A673 (cell line): ENCODE results near the gene MAGI1.

Source experiments
- EZH2 ChIP-seq: fragments of 200-600 bp; sonication (generic); IDR thresholded peaks from 2 replicates; pipeline ENCODE4 v1.6.1; 2017; ENCODE audit warnings: borderline replicate concordance, low read depth, mild to moderate bottlenecking, mixed read lengths, antibody characterized with exemption, low read length; ENCODE audit not compliant: poor library complexity, severe bottlenecking
- TF ChIP-seq, protein P1 (sequence below): fragments of 300-800, 200-600 bp; sonication (generic); conservative IDR thresholded peaks from 2 replicates; pipeline ENCODE4 v1.5.1; 2017; ENCODE audit warnings: low read depth, mild to moderate bottlenecking, antibody characterized with exemption, low read length, moderate library complexity, mixed read lengths

DNA sequence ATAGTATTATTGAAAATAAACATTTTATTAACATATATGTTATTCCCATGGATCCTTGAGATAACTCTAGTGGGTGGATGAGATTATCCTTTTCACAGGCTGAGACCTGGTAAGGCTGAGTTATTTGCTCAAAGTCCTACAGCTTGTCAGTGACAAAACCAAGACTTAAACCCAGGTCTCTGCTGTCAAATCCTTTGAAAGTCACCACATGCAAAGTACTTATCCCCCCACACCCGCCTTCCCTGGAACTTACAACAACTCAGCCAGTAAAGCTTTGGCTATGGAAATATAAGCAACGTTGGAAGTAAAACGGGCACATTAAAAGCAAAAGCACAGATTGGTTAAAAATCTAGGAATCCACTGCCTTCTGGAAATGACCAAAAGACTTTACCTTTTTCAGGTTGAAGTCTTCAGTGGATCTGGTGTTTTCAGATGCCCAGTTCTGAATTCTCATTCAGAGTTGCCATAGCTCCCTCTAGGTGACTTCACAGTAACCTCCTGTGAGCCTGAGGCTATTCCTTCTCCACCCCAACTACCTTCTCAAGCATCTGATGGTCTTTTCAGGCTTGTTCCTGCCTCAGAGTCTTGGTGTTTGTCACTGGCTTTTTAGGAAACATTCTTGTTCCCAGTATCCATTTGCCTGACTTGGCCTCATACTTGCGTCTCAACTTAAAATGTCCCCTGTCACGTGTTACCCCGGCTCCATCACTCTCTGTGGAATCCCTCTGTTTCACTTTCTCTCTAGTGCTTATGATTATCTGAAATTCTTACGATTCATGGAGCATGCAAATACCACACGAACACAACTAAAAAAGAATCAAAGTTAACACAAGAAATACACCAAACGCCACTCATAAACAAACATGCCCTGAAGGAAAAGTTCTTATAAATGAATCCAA, 131.2 kb downstream of the MAGI1 start:
- TF ChIP-seq, protein P1, sequence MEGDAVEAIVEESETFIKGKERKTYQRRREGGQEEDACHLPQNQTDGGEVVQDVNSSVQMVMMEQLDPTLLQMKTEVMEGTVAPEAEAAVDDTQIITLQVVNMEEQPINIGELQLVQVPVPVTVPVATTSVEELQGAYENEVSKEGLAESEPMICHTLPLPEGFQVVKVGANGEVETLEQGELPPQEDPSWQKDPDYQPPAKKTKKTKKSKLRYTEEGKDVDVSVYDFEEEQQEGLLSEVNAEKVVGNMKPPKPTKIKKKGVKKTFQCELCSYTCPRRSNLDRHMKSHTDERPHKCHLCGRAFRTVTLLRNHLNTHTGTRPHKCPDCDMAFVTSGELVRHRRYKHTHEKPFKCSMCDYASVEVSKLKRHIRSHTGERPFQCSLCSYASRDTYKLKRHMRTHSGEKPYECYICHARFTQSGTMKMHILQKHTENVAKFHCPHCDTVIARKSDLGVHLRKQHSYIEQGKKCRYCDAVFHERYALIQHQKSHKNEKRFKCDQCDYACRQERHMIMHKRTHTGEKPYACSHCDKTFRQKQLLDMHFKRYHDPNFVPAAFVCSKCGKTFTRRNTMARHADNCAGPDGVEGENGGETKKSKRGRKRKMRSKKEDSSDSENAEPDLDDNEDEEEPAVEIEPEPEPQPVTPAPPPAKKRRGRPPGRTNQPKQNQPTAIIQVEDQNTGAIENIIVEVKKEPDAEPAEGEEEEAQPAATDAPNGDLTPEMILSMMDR, result no peak
- TF ChIP-seq EZH2, result no peak
